A549 (cell line): ENCODE measurements around the gene DCAF15.

Experiments
- CTCF ChIP-seq: fragments of >200 bp; sonication (Bioruptor Twin); formaldehyde crosslinking; IDR thresholded peaks from 3 replicates; pipeline ENCODE4 v1.5.1; 2016
- EP300 ChIP-seq, 2 experiments: fragments of >200 bp; sonication (Bioruptor Twin); formaldehyde crosslinking; IDR thresholded peaks; 2 replicates in 1 of 2; 3 replicates in 1 of 2; pipeline ENCODE4 v1.6.1; 2016 to 2017
- MAFK ChIP-seq: fragments of 450-650 bp; IDR thresholded peaks from 2 replicates; pipeline ENCODE4 v1.6.1; 2014; ENCODE audit not compliant: partially characterized antibody
- MAX ChIP-seq: IDR thresholded peaks from 2 replicates; pipeline ENCODE4 v1.6.1; 2012
- POLR2A ChIP-seq: IDR thresholded peaks from 2 replicates; pipeline ENCODE4 v1.6.1; 2012; ENCODE audit warnings: mild to moderate bottlenecking, low read length
- POLR2AphosphoS2 ChIP-seq: conservative IDR thresholded peaks from 2 replicates; pipeline ENCODE4 v1.6.1; 2012; ENCODE audit warnings: low read length, improper control_type of control experiment, inconsistent platforms
- RNF2 ChIP-seq: fragments of 200-600 bp; sonication (generic); IDR thresholded peaks from 2 replicates; pipeline ENCODE4 v1.6.1; 2016; ENCODE audit warnings: low read depth, mild to moderate bottlenecking, antibody characterized with exemption, moderate library complexity, borderline replicate concordance
- ZNF302 ChIP-seq: fragments of 250-450 bp; sonication (Bioruptor Pico); IDR thresholded peaks from 2 replicates; pipeline ENCODE4 v1.9.0; 2021; ENCODE audit warnings: inconsistent platforms, mild to moderate bottlenecking, moderate library complexity

GRCh38 chr19:13986348-13986904, 34.1 kb downstream of the DCAF15 start:
- TF ChIP-seq POLR2A (no peak), CTCF (no peak), MAFK (no peak), RNF2 (no peak), MAX (no peak), POLR2AphosphoS2 (no peak), ZNF302 (CRISPR knock-in tag) (no peak), EP300 (IDR thresholded peaks at IDR 0.05) (no peak)
